Activated T-helper 9 cell treated with anti-CD3 and anti-CD28 coated beads, Interleukin-2, amount 50 U/mL, for 16 hours (primary cell): Measurements from ENCODE around the gene RGS19.
"Not testable (repeated sequence)": the region's sequence is repeated elsewhere in the genome, so short reads cannot be mapped to it uniquely, and the experiment has no call there.

Experiments
- DNase-seq: peaks from one replicate; pipeline ENCODE4 v3.0.0-alpha.2; 2020; ENCODE audit warnings: low read depth

RGS19 gene

GRCh38 chr20:64079273-64080012 lies at the start of gene RGS19:
RGS19 (minus strand) TSS chr20:64079518; CDS start chr20:64076886, 2,632 bp downstream.
- DNase-seq, result peak; percentile 51

- not testable (repeated sequence) for DNase-seq
These were observed 44.2 kb upstream of the RGS19 start for GRCh38 chr20:64123517-64123916.

GRCh38 chr20:64122927-64123326 lies 43.6 kb upstream of the RGS19 start:
- DNase-seq, result not testable (repeated sequence)

- no peak for DNase-seq
These were observed 42.3 kb upstream of the RGS19 start for GRCh38 chr20:64121586-64121985.

GRCh38 chr20:64119681-64120341 lies 40.5 kb upstream of the RGS19 start:
- DNase-seq, result no peak

GRCh38 chr20:64119301-64119680 lies 40.0 kb upstream of the RGS19 start:
- no peak for DNase-seq

- DNase-seq, result not testable (repeated sequence)
These were observed 38.1 kb upstream of the RGS19 start for GRCh38 chr20:64117432-64117777.

GRCh38 chr20:64116541-64117431 lies 37.5 kb upstream of the RGS19 start:
- DNase-seq, result no peak

GRCh38 chr20:64116016-64116415 lies 36.7 kb upstream of the RGS19 start:
- DNase-seq, result no peak

GRCh38 chr20:64115171-64115911 lies 36.0 kb upstream of the RGS19 start:
- no peak for DNase-seq

- no peak for DNase-seq
These were observed 35.1 kb upstream of the RGS19 start for GRCh38 chr20:64114356-64114971.

- no peak for DNase-seq
These were observed 34.6 kb upstream of the RGS19 start for GRCh38 chr20:64113796-64114355.

GRCh38 chr20:64113444-64113775 lies 34.1 kb upstream of the RGS19 start:
- DNase-seq, result no peak

- no peak for DNase-seq
These were observed 33.5 kb upstream of the RGS19 start for GRCh38 chr20:64112691-64113443.

- DNase-seq, result no peak
These were observed 32.7 kb upstream of the RGS19 start for GRCh38 chr20:64111841-64112641.

- no peak for DNase-seq
These were observed 31.2 kb upstream of the RGS19 start for GRCh38 chr20:64110411-64111068.

GRCh38 chr20:64109831-64110391 lies 30.6 kb upstream of the RGS19 start:
- no peak for DNase-seq

- DNase-seq, result no peak
These were observed 29.7 kb upstream of the RGS19 start for GRCh38 chr20:64108731-64109681.
